A549 treated with ZK216348 at 1 μM for 4 hours (cell line): ENCODE results near the gene RAB43. TPM values are rescaled to one million over a fixed set of nuclear protein-coding genes. Genes with fewer than 3 reads are reported as not detected.

Experiments used
- total RNA-seq: library from RNA; stranded (reverse); fragments of 200-300 nt; extraction: Qiagen RNA extraction; gene quantifications from 5 replicates; pipeline ENCODE4 v1.2.3, GENCODE V29; 2022; ENCODE audit warnings: low read depth

Gene RAB43
- 1.8 to 6.4 TPM (median 4.6 TPM) in 5 replicates for total RNA-seq

GRCh38 chr3:129121792-129122411 is at the start of gene RAB43:
TSS of gene RAB43 (minus strand) at chr3:129121804. CDS start at chr3:129121489, 315 bp downstream.

GRCh38 chr3:129160891-129161859 is 39.6 kb upstream of the RAB43 start, which contains the start of gene ISY1:
TSS of gene ISY1 (minus strand) at chr3:129161063. CDS start at chr3:129160975, 88 bp downstream.

GRCh38 chr3:129060276-129061022 is 61.2 kb downstream of the RAB43 start, which contains the start of gene GP9:
TSS of gene GP9 (plus strand) at chr3:129060779. CDS start at chr3:129061740, 961 bp downstream.

Other genes with a start within 250 kb of the RAB43 start
- 23.6 to 26.1 TPM (median 25.0 TPM) in 5 replicates for gene ACAD9, start 242.2 kb downstream of the RAB43 start, total RNA-seq
- 0.11 TPM in 1 of 5 replicates, not detected in the others for gene CFAP92, start 127.7 kb downstream of the RAB43 start, total RNA-seq
- not detected in 5 replicates for gene EFCC1, start 120.5 kb downstream of the RAB43 start, total RNA-seq
- gene GP9, start 61.0 kb downstream of the RAB43 start, total RNA-seq, result not detected in 5 replicates
- 18.2 to 26.6 TPM (median 20.3 TPM) in 5 replicates for gene ISY1, start 39.3 kb upstream of the RAB43 start, total RNA-seq
- gene CNBP, start 62.1 kb upstream of the RAB43 start, total RNA-seq, result 302 to 375 TPM (median 343 TPM) in 5 replicates
- 75.7 to 93.8 TPM (median 81.5 TPM) in 5 replicates for gene COPG1, start 127.8 kb upstream of the RAB43 start, total RNA-seq
- gene HMCES, start 157.1 kb upstream of the RAB43 start, total RNA-seq, result 39.4 to 45.5 TPM (median 40.0 TPM) in 5 replicates